GM19239 (cell line): ENCODE measurements around the gene DHX16.
"Not testable (repeated sequence)": the region's sequence is repeated elsewhere in the genome, so short reads cannot be mapped to it uniquely, and the experiment has no call there.

Experiments used
- DNase-seq: peaks from one replicate; pipeline ENCODE4 v3.0.0; 2011; ENCODE audit warnings: low spot score; ENCODE audit not compliant: insufficient read length
- FAIRE-seq: peaks from 2 replicates; lab custom pipeline; 2011; peaks lifted over from hg19 to GRCh38; lab: Jason Lieb, UNC

The DHX16 gene

DNA sequence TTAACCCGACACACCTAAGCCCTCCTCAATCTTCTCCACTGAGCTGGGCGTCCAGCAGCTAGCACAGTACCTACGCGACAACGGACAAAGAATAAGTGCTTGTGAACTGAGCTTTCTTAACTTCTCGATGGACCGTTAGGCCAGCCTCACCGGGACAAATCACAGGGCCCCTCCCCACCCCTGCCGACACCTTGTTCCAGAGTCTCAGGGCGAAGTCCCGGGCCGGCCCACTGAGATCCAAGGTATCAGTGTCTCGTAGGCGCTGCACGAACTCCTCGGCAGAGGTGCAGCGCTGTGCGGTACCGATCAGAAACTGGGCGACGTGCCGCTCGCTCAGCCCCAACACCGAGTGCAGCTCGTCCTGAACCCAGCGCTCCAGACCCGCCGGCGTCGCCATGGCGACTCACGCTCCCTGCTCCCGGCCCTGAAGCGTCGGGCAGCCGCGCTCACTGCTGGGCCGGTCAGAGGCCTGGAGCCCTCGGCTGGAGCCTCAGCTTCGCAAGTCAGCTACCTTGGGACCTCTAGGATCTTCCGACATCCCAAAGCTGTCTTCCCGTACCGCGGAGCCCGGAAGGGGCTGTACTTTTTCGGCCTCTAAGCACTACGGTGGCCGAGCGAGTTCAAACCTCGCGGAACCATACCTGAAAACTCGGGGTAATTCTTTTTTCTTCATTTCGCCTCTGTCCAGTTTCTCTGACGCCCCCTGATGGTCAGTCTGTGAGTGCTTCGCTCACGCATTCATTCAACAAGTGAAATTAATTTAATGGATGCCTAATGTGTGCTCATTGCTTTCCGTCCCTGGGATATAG, at the start of gene DHX16:
Gene DHX16, minus strand, starts transcription at position 562 of the 809 bp plus-strand sequence. Its CDS starts 165 bp downstream, at position 397.
- FAIRE-seq (peak; percentile 97), DNase-seq (peak; percentile 91)

DNA sequence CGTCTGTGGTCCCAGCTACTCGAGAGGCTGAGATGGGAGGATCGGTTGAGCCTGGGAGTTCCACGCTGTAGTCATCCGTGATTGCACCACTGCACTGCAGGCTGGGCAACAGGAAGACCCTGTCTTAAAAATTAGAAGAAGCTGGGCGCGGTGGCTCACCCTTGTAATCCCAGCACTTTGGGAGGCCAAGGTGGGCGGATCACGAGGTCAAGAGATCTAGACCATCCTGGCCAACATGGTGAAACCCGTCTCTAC, 49.1 kb upstream of the DHX16 start:
- not testable (repeated sequence) for DNase-seq, FAIRE-seq

GRCh38 chr6:30721198-30722024, 48.6 kb upstream of the DHX16 start:
- FAIRE-seq (peak; percentile 44), DNase-seq (peak; percentile 57)

DNA sequence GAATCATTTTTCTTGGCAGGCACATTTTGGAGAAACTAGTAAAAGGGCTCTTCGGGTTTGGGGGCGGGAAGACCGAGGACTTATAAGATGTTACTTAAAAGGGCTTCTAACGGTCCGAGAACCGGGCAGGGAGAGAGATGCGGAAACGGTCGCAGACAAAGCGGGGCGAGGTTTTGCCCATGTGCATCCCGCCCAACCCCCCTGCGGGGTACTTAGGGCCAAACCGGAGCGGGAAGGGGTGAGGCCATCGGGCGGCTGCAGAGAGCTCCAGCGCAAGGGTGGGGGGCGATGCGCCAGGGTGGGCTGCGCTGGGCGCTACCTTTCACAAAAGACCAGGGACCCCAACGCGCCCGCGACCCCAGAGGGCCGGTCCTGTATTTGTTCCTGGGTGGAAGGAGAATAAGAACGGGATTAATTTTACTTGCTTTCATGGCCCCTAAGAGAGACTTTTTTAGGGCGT, 48.0 kb upstream of the DHX16 start:
- FAIRE-seq: no peak
- DNase-seq: no peak

- FAIRE-seq: peak; percentile 96
These were observed 47.3 kb upstream of the DHX16 start, which contains the start of gene TUBB for GRCh38 chr6:30719791-30720737. TUBB (plus strand) TSS chr6:30720352; CDS start chr6:30720507, 155 bp downstream.

DNA sequence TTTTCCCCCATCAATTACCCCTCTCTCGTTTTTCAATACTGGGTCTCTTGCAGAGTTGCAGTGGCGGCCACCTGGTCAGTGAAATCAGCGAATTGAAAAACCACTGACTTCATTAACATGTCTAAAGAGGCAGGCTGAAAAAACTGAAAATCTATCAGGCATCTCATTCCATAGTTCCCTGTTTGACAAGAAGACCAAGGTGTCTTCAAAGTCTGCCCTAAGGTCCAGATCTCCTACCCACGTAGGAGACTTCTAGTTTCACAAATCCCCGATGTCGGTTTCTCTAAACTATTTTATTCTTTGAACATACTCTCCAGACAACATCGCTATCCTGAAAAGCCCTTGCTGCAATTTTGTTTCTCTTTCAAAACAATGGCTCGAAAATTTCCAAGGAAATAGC, 46.5 kb upstream of the DHX16 start:
- DNase-seq: no peak
- FAIRE-seq: peak; percentile 63

More at GRCh38 chr6:30719791-30720737, 47.3 kb upstream of the DHX16 start, which contains the start of gene TUBB:
- peak; percentile 64 for DNase-seq

DNA sequence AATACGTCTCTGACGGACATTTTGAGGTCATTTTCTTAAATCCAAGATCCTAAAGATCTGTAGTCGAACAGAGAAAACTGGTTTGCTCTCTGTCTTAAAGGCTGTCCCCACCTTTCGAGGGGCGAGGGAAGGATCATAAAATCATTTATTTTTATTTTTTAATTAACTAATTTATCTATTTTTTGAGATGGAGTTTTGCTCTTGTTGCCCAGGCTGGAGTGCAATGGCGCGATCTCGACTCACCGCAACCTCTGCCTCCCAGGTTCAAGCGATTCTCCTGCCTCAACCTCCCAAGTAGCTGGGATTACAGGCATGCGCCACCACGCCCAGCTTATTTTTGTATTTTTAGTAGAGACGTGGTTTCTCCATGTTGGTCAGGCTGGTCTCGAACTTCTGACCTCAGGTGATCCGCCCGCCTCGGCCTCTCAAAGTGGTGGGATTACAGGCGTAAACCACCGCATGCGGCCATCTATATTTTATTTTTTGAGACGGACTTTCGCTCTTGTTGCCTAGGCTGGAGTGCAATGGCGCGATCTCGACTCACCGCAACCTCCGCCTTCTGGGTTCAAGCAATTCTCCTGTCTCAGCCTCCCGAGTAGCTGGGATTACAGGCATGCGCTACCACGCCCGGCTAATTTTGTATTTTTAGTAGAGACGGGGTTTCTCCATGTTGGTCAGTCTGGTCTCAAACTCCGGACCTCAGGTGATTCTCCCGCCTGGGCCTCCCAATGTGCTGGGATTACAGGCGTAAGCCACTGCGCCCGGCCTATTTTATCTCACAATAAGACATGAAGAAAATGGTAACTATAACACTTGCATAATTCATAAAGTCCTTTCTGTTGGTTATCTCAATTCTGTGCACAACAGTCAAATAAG, 45.3 kb upstream of the DHX16 start:
- not testable (repeated sequence) for DNase-seq, FAIRE-seq

DNA sequence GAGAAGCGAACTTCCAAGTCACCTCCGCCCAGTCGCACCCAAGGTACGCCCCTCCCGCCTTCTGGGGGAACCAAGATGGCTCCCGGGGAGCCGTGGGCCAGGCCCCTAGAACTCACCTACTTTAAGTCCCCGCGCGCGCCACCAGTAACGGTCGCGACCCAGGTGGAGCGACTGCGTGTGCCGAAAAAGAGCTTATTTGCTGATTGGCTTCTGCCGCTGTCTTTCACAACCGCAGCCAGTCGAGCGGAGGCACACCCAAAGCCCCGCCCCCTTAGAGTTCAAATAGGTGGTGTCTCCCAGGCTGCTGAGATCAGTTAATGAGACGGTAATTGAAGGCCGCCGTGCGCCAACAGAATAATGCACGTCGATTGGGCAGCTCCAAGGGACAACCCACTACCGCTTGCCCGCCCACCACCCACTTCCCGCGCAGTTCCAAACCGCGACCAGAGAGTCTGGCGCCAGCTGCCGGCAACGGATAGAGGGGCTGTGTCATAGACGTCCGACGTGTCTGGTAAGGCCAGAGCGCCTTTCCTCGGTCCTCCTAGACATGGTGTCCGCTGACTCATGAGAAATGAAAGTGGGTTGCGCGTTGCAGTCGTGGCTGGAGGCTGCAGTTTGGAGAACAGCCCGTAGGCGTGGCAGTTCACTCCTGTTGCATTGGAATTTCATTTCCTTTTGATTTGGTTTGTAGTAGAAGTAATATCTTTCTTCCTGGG, 44.5 kb upstream of the DHX16 start, which contains the start of gene MDC1:
Gene MDC1, minus strand, starts transcription at position 153 of the 716 bp plus-strand sequence. CDS start 2,106 bp downstream, outside the sequence.
- FAIRE-seq (peak; percentile 99), DNase-seq (peak; percentile 76)

- FAIRE-seq: no peak
- no peak for DNase-seq
These were observed 44.0 kb upstream of the DHX16 start for GRCh38 chr6:30716879-30717128.

DNA sequence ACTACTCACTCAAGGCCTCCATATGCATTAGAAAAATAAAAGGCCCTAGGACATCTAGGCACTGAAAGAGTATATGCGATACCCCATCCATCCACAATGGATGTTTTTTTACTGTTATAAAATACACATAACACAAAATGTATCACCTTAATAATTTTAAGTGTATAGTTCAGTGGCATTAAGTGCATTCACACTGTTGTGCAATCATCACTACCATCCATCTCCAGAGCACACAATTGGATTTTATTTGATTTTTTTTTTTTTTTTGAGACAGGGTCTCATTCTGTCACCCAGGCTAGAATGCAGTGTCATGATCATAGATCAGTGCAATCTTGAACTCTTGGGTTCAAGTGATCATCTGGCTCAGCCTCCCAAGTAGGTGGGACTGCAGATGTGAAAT, 41.5 kb upstream of the DHX16 start:
- FAIRE-seq (no peak), DNase-seq (no peak)

GRCh38 chr6:30712441-30712945, 39.7 kb upstream of the DHX16 start:
- DNase-seq (no peak), FAIRE-seq (no peak)

DNA sequence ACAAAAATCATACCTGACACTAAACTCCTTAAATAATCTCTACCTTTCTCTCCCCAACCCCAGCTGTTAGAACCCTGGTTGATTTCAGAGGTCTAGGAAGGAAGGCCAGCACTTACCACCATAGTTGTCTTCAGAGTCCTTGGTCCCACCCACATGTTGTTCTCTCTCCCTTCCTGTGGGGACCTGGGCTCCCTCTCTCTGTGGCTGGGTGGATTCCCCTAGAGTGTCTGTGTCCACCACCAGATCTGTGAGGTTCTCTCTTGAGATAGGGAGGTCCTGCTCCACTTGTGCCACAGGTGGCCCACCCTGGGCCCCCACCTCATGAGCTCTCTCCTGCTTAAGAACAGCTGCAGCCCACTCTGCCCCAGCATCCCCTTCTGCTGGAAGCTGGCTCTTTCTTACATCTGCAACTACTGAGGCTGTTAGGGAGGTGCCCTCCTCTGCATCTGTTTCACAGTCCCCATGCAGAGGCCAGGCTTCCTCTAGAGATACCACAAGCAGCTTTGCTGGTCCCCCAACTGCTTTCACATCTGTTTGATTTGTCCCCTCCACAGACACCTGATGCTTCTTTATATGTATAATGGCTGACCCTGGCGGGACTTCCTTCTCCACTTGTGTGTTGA, 39.1 kb upstream of the DHX16 start:
- FAIRE-seq: peak; percentile 37
- no peak for DNase-seq

- DNase-seq (no peak), FAIRE-seq (no peak)
These were observed 36.5 kb upstream of the DHX16 start for GRCh38 chr6:30709101-30709868.

DNA sequence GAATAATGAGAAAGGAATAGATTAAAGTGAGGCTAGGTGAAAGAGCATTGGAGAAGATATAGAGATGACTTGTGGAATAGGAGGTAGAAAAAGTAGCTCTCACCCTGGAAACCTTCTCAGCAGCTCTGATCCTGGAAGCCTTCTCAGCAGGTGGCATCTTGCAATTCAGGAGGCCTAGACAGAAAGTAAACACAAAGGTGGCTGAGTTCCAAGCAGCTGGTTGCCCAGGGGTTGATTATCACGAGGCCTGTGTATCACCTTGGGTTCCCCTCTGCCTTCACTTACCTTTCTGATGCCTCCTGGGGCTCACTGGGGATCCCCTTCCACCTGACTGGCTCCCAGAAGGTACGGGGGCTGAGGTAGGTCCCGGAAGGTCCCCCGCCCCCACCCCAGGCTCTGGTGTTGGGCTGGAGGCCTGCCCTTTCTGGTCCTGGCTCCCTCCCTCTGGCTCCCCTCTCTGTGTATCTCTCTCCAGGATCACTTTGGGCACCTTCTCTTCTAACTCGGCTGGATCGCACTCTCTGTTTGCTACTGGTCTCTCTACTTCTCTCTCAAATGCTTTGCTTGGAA, 34.6 kb upstream of the DHX16 start:
- DNase-seq (no peak), FAIRE-seq (no peak)

- DNase-seq (no peak), FAIRE-seq (no peak)
These were observed 32.8 kb upstream of the DHX16 start for GRCh38 chr6:30705620-30706019.

GRCh38 chr6:30703821-30704220, 31.0 kb upstream of the DHX16 start:
- FAIRE-seq (no peak), DNase-seq (no peak)

- DNase-seq (no peak), FAIRE-seq (no peak)
These were observed 30.2 kb upstream of the DHX16 start for GRCh38 chr6:30703011-30703410.
